GM23338 (cell line): Measurements from ENCODE around the gene AHNAK. TPM values are rescaled to one million over a fixed set of nuclear protein-coding genes. Genes with fewer than 3 reads are reported as not detected.

ENCODE experiments used
- ATAC-seq: fragments of 200-7000 bp; cut with Tn5 transposase; 3 replicates; pipeline ENCODE4 v1.9.1; 2020
- DNase-seq: peaks from one replicate; pipeline ENCODE4 v3.0.0-alpha.2; 2015; ENCODE audit warnings: low spot score
- H2AFZ ChIP-seq: fragments of 200-600 bp; sonication (generic); 2 replicates; pipeline ENCODE4 v1.8.0; 2016; ENCODE audit warnings: antibody characterized with exemption, mild to moderate bottlenecking, moderate library complexity
- H3F3A ChIP-seq: fragments of 200-600 bp; sonication (generic); replicated peaks from 2 replicates; pipeline ENCODE4 v1.8.0; 2017; ENCODE audit warnings: antibody characterized with exemption, mixed run types, low read depth
- H3K27ac ChIP-seq: fragments of 200-600 bp; sonication (generic); 2 replicates; pipeline ENCODE4 v1.6.1; 2016; ENCODE audit warnings: low read depth
- H3K27me3 ChIP-seq: fragments of 200-600 bp; sonication (generic); 2 replicates; pipeline ENCODE4 v1.8.0; 2016; ENCODE audit warnings: mild to moderate bottlenecking, mixed run types, moderate library complexity; ENCODE audit not compliant: insufficient read depth
- H3K36me3 ChIP-seq: fragments of 200-600 bp; sonication (generic); 2 replicates; pipeline ENCODE4 v1.8.0; 2016; ENCODE audit warnings: mild to moderate bottlenecking; ENCODE audit not compliant: insufficient read depth
- H3K4me1 ChIP-seq: fragments of 200-600 bp; sonication (generic); 2 replicates; pipeline ENCODE4 v1.8.0; 2016; ENCODE audit warnings: mild to moderate bottlenecking, moderate library complexity; ENCODE audit not compliant: insufficient read depth
- H3K4me2 ChIP-seq: fragments of 200-600 bp; sonication (generic); 2 replicates; pipeline ENCODE4 v1.7.1; 2017; ENCODE audit warnings: mixed run types
- H3K4me3 ChIP-seq: fragments of 200-600 bp; sonication (generic); 2 replicates; pipeline ENCODE4 v1.6.1; 2016; ENCODE audit warnings: mixed run types
- H3K79me2 ChIP-seq: fragments of 200-600 bp; sonication (generic); replicated peaks from 2 replicates; pipeline ENCODE4 v1.8.0; 2017; ENCODE audit warnings: mild to moderate bottlenecking; ENCODE audit not compliant: insufficient read depth
- H3K9me2 ChIP-seq: fragments of 200-600 bp; sonication (generic); 2 replicates; pipeline ENCODE4 v1.8.0; 2017; ENCODE audit not compliant: insufficient read depth
- H4K20me1 ChIP-seq: fragments of 200-600 bp; sonication (generic); replicated peaks from 2 replicates; pipeline ENCODE4 v1.8.0; 2017; ENCODE audit warnings: mild to moderate bottlenecking; ENCODE audit not compliant: insufficient read depth
- H3K27ac Mint-ChIP-seq: 2 replicates; pipeline ENCODE4 v1.8.0; 2020; ENCODE audit warnings: inconsistent platforms, mild to moderate bottlenecking, moderate library complexity, mixed read lengths
- H3K27me3 Mint-ChIP-seq: 3 replicates; pipeline ENCODE4 v1.8.0; 2022; ENCODE audit warnings: low read depth, mild to moderate bottlenecking, moderate library complexity, mixed read lengths, inconsistent platforms; ENCODE audit not compliant: insufficient read depth, poor library complexity
- H3K36me3 Mint-ChIP-seq: 3 replicates; pipeline ENCODE4 v1.8.0; 2021; ENCODE audit warnings: low read depth, mild to moderate bottlenecking, inconsistent platforms, moderate library complexity, mixed read lengths
- H3K4me1 Mint-ChIP-seq: 3 replicates; pipeline ENCODE4 v1.8.0; 2020; ENCODE audit warnings: mild to moderate bottlenecking, inconsistent platforms, mixed read lengths
- H3K4me3 Mint-ChIP-seq: 3 replicates; pipeline ENCODE4 v1.8.0; 2021; ENCODE audit warnings: moderate library complexity, mild to moderate bottlenecking, inconsistent platforms, mixed read lengths
- H3K9me3 Mint-ChIP-seq: 3 replicates; pipeline ENCODE4 v1.8.0; 2020; ENCODE audit warnings: moderate library complexity, mild to moderate bottlenecking, inconsistent platforms, mixed read lengths
- CREB1 ChIP-seq: fragments of 250-450 bp; sonication (Bioruptor Pico); IDR thresholded peaks from 2 replicates; pipeline ENCODE4 v1.5.0; 2020; ENCODE audit warnings: low read depth, mild to moderate bottlenecking, moderate library complexity
- ETS1 ChIP-seq: IDR thresholded peaks from 2 replicates; pipeline ENCODE4 v1.6.1; 2016; ENCODE audit warnings: antibody characterized with exemption
- EZH2 ChIP-seq: fragments of 200-600 bp; sonication (generic); IDR thresholded peaks from one replicate; pipeline ENCODE4 v1.8.0; 2017; ENCODE audit warnings: antibody characterized with exemption, mild to moderate bottlenecking, low read depth; ENCODE audit not compliant: unreplicated experiment
- EZH2phosphoT487 ChIP-seq: fragments of 200-600 bp; sonication (generic); IDR thresholded peaks from one replicate; pipeline ENCODE4 v1.8.1; 2018; ENCODE audit warnings: antibody characterized with exemption; ENCODE audit not compliant: unreplicated experiment
- JUNB ChIP-seq: IDR thresholded peaks from one replicate; pipeline ENCODE4 v1.6.1; 2016; ENCODE audit warnings: antibody characterized with exemption; ENCODE audit not compliant: unreplicated experiment
- NANOG ChIP-seq: IDR thresholded peaks from 2 replicates; pipeline ENCODE4 v1.6.1; 2016; ENCODE audit warnings: antibody characterized with exemption, borderline replicate concordance
- POLR2AphosphoS5 ChIP-seq: IDR thresholded peaks from 2 replicates; pipeline ENCODE4 v1.6.1; 2016; ENCODE audit warnings: antibody characterized with exemption, low read depth
- STAT1 ChIP-seq: IDR thresholded peaks from one replicate; pipeline ENCODE4 v1.6.1; 2016; ENCODE audit warnings: antibody characterized with exemption; ENCODE audit not compliant: unreplicated experiment
- ZNF114 ChIP-seq: fragments of 250-450 bp; sonication (Bioruptor Pico); IDR thresholded peaks from 2 replicates; pipeline ENCODE4 v1.5.0; 2020; ENCODE audit warnings: mild to moderate bottlenecking, moderate library complexity
- ZNF331 ChIP-seq: fragments of 250-450 bp; sonication (Bioruptor Pico); IDR thresholded peaks from 2 replicates; pipeline ENCODE4 v1.5.0; 2020; ENCODE audit warnings: low read depth, mild to moderate bottlenecking, moderate library complexity
- polyA plus RNA-seq: library from polyadenylated mRNA; unstranded; fragments of >200 nt; fragmentation: Nextera tagmentation; extraction: Ambion mirVana; gene quantifications from 2 replicates; pipeline ENCODE4 v1.2.1, GENCODE V29; 2016
- total RNA-seq: library from RNA; depleted of rRNA; stranded (reverse); fragments of >200 nt; shearing (Covaris generic); gene quantifications from 2 replicates; pipeline ENCODE4 v1.2.3, GENCODE V29; 2014
- TF ChIP-seq, protein P1 (sequence below), 2 experiments: fragments of 200-600 bp in 1 of 2; sonication (generic) in 1 of 2; conservative IDR thresholded peaks; 2 replicates each; pipeline versions ENCODE4 v1.5.1 to v1.6.1; 2016 to 2017; ENCODE audit warnings: antibody characterized with exemption in 2 of 2, low read depth in 2 of 2, mild to moderate bottlenecking in 2 of 2, moderate library complexity in 1 of 2
- TF ChIP-seq, protein P2 (sequence below): IDR thresholded peaks from one replicate; pipeline ENCODE4 v1.6.1; 2018; ENCODE audit warnings: antibody characterized with exemption; ENCODE audit not compliant: unreplicated experiment
- TF ChIP-seq, protein P3 (sequence below): fragments of 250-450 bp; sonication (Bioruptor Pico); IDR thresholded peaks from 2 replicates; pipeline ENCODE4 v1.5.0; 2020; ENCODE audit warnings: mild to moderate bottlenecking, moderate library complexity

Gene AHNAK
- total and polyA plus RNA-seq, 2 experiments from 2014 or later: 0.91 to 2.1 TPM

- Mint-ChIP-seq H3K4me3 (no peak overlapping the region), H3K36me3 (no peaks in the 10 kb centered on the region), H3K27me3 (peaks cover 2% of the 10 kb centered on the region), H3K4me1 (no peaks in the 10 kb centered on the region), H3K9me3 (no peaks in the 10 kb centered on the region), H3K27ac (no peak overlapping the region)
- no peaks in the 10 kb centered on the region for H3K9me2 ChIP-seq
- DNase-seq: no peak
- no peak overlapping the region for H3K27ac ChIP-seq
- TF ChIP-seq, protein P1, sequence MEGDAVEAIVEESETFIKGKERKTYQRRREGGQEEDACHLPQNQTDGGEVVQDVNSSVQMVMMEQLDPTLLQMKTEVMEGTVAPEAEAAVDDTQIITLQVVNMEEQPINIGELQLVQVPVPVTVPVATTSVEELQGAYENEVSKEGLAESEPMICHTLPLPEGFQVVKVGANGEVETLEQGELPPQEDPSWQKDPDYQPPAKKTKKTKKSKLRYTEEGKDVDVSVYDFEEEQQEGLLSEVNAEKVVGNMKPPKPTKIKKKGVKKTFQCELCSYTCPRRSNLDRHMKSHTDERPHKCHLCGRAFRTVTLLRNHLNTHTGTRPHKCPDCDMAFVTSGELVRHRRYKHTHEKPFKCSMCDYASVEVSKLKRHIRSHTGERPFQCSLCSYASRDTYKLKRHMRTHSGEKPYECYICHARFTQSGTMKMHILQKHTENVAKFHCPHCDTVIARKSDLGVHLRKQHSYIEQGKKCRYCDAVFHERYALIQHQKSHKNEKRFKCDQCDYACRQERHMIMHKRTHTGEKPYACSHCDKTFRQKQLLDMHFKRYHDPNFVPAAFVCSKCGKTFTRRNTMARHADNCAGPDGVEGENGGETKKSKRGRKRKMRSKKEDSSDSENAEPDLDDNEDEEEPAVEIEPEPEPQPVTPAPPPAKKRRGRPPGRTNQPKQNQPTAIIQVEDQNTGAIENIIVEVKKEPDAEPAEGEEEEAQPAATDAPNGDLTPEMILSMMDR (conservative IDR thresholded peaks at IDR 0.05; ENCODE audit: low read depth in 2 of 2): no peak
- TF ChIP-seq EZH2phosphoT487 (no peak), JUNB (no peak), ZNF331 (CRISPR knock-in tag) (no peak), CREB1 (CRISPR knock-in tag) (no peak), EZH2 (no peak), ZNF114 (CRISPR knock-in tag) (no peak), POLR2AphosphoS5 (no peak), ETS1 (no peak), NANOG (no peak), STAT1 (no peak)
- TF ChIP-seq, protein P2, sequence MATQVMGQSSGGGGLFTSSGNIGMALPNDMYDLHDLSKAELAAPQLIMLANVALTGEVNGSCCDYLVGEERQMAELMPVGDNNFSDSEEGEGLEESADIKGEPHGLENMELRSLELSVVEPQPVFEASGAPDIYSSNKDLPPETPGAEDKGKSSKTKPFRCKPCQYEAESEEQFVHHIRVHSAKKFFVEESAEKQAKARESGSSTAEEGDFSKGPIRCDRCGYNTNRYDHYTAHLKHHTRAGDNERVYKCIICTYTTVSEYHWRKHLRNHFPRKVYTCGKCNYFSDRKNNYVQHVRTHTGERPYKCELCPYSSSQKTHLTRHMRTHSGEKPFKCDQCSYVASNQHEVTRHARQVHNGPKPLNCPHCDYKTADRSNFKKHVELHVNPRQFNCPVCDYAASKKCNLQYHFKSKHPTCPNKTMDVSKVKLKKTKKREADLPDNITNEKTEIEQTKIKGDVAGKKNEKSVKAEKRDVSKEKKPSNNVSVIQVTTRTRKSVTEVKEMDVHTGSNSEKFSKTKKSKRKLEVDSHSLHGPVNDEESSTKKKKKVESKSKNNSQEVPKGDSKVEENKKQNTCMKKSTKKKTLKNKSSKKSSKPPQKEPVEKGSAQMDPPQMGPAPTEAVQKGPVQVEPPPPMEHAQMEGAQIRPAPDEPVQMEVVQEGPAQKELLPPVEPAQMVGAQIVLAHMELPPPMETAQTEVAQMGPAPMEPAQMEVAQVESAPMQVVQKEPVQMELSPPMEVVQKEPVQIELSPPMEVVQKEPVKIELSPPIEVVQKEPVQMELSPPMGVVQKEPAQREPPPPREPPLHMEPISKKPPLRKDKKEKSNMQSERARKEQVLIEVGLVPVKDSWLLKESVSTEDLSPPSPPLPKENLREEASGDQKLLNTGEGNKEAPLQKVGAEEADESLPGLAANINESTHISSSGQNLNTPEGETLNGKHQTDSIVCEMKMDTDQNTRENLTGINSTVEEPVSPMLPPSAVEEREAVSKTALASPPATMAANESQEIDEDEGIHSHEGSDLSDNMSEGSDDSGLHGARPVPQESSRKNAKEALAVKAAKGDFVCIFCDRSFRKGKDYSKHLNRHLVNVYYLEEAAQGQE: no peak
- TF ChIP-seq, protein P3, sequence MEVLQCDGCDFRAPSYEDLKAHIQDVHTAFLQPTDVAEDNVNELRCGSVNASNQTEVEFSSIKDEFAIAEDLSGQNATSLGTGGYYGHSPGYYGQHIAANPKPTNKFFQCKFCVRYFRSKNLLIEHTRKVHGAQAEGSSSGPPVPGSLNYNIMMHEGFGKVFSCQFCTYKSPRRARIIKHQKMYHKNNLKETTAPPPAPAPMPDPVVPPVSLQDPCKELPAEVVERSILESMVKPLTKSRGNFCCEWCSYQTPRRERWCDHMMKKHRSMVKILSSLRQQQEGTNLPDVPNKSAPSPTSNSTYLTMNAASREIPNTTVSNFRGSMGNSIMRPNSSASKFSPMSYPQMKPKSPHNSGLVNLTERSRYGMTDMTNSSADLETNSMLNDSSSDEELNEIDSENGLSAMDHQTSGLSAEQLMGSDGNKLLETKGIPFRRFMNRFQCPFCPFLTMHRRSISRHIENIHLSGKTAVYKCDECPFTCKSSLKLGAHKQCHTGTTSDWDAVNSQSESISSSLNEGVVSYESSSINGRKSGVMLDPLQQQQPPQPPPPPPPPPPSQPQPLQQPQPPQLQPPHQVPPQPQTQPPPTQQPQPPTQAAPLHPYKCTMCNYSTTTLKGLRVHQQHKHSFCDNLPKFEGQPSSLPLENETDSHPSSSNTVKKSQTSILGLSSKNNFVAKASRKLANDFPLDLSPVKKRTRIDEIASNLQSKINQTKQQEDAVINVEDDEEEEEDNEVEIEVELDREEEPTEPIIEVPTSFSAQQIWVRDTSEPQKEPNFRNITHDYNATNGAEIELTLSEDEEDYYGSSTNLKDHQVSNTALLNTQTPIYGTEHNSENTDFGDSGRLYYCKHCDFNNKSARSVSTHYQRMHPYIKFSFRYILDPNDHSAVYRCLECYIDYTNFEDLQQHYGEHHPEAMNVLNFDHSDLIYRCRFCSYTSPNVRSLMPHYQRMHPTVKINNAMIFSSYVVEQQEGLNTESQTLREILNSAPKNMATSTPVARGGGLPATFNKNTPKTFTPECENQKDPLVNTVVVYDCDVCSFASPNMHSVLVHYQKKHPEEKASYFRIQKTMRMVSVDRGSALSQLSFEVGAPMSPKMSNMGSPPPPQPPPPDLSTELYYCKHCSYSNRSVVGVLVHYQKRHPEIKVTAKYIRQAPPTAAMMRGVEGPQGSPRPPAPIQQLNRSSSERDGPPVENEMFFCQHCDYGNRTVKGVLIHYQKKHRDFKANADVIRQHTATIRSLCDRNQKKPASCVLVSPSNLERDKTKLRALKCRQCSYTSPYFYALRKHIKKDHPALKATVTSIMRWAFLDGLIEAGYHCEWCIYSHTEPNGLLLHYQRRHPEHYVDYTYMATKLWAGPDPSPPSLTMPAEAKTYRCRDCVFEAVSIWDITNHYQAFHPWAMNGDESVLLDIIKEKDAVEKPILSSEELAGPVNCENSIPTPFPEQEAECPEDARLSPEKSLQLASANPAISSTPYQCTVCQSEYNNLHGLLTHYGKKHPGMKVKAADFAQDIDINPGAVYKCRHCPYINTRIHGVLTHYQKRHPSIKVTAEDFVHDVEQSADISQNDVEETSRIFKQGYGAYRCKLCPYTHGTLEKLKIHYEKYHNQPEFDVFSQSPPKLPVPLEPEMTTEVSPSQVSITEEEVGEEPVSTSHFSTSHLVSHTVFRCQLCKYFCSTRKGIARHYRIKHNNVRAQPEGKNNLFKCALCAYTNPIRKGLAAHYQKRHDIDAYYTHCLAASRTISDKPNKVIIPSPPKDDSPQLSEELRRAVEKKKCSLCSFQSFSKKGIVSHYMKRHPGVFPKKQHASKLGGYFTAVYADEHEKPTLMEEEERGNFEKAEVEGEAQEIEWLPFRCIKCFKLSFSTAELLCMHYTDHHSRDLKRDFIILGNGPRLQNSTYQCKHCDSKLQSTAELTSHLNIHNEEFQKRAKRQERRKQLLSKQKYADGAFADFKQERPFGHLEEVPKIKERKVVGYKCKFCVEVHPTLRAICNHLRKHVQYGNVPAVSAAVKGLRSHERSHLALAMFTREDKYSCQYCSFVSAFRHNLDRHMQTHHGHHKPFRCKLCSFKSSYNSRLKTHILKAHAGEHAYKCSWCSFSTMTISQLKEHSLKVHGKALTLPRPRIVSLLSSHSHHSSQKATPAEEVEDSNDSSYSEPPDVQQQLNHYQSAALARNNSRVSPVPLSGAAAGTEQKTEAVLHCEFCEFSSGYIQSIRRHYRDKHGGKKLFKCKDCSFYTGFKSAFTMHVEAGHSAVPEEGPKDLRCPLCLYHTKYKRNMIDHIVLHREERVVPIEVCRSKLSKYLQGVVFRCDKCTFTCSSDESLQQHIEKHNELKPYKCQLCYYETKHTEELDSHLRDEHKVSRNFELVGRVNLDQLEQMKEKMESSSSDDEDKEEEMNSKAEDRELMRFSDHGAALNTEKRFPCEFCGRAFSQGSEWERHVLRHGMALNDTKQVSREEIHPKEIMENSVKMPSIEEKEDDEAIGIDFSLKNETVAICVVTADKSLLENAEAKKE (CRISPR knock-in tag): no peak
- no peak overlapping the region for H2AFZ ChIP-seq
- ATAC-seq: peak; percentile 49; the same call in 2 of the 3 replicates
- no peaks in the 10 kb centered on the region for H3K36me3 ChIP-seq
- H3K4me1 ChIP-seq: no peaks in the 10 kb centered on the region
- no peak overlapping the region for H3K4me2 ChIP-seq
- no peaks in the 10 kb centered on the region for H4K20me1 ChIP-seq
- no peaks in the 10 kb centered on the region for H3K79me2 ChIP-seq
- no peak overlapping the region for H3K4me3 ChIP-seq
- H3K27me3 ChIP-seq: no peaks in the 10 kb centered on the region
- no peaks in the 10 kb centered on the region for H3F3A ChIP-seq
These were observed 133.4 kb downstream of the AHNAK start for GRCh38 chr11:62413060-62413696.
